Calu3 (cell line): ENCODE results near the gene LCP2. TPM values are rescaled to one million over a fixed set of nuclear protein-coding genes. Genes with fewer than 3 reads are reported as not detected.

ENCODE experiments used
- BruUV-seq: library from RNA; stranded (reverse); fragments of 400-500 nt; replicated peaks from 2 replicates; lab custom pipeline; 2021; lab: Mats Ljungman, UMichigan
- CTCF ChIA-PET: fragments of 300-600 bp; sonication (Branson Sonifier 250); formaldehyde crosslinking; loops from one replicate; lab custom pipeline; 2022; ENCODE audit warnings: antibody characterized with exemption; lab: Charles Lee
- DNase-seq: peaks from one replicate; pipeline ENCODE4 v3.0.0; 2022
- H3K27ac Mint-ChIP-seq: one replicate; pipeline ENCODE4 v1.8.0; 2022; ENCODE audit warnings: mixed read lengths; ENCODE audit not compliant: unreplicated experiment
- H3K27me3 Mint-ChIP-seq: one replicate; pipeline ENCODE4 v1.8.0; 2022; ENCODE audit warnings: mixed read lengths; ENCODE audit not compliant: unreplicated experiment
- H3K36me3 Mint-ChIP-seq: one replicate; pipeline ENCODE4 v1.8.0; 2022; ENCODE audit warnings: mild to moderate bottlenecking, moderate library complexity, mixed read lengths; ENCODE audit not compliant: insufficient read depth, unreplicated experiment
- H3K4me1 Mint-ChIP-seq: one replicate; pipeline ENCODE4 v1.8.0; 2022; ENCODE audit warnings: mild to moderate bottlenecking, low read depth, mixed read lengths; ENCODE audit not compliant: unreplicated experiment
- H3K4me3 Mint-ChIP-seq: one replicate; pipeline ENCODE4 v1.8.0; 2022; ENCODE audit warnings: mild to moderate bottlenecking, low read depth, moderate library complexity, mixed read lengths; ENCODE audit not compliant: unreplicated experiment
- H3K9me3 Mint-ChIP-seq: one replicate; pipeline ENCODE4 v1.8.0; 2022; ENCODE audit warnings: low read depth, mixed read lengths; ENCODE audit not compliant: unreplicated experiment
- CTCF ChIP-seq: fragments of 200-600 bp; IDR thresholded peaks from one replicate; pipeline ENCODE4 v1.8.0; 2022; ENCODE audit warnings: antibody characterized with exemption; ENCODE audit not compliant: unreplicated experiment
- intact Hi-C: fragments of 100-400 bp; cut with micrococcal nuclease; formaldehyde crosslinking; loops from one replicate; pipeline ENCODE4 v1.10.0; 2022; ENCODE audit not compliant: unreplicated experiment
- total RNA-seq: library from RNA; stranded (reverse); gene quantifications from 2 replicates; pipeline ENCODE4 v1.2.3, GENCODE V29; 2022

Gene LCP2
- total RNA-seq, 1 experiment from 2014 or later, result not detected

- CTCF ChIA-PET, result interaction anchor here (1.2 to 2.5 kb wide), 2 partner anchors 11 to 31 kb away, joined by 5 to 6 read pairs; no protein-coding TSS in a partner anchor
- peaks cover 72% of the 10 kb centered on the region for H3K27me3 Mint-ChIP-seq
- no peaks in the 10 kb centered on the region for H3K9me3 Mint-ChIP-seq
- H3K36me3 Mint-ChIP-seq, result no peaks in the 10 kb centered on the region
- TF ChIP-seq CTCF, result no peak
- no TSS peak for BruUV-seq
- H3K27ac Mint-ChIP-seq, result no peak overlapping the region
- H3K4me3 Mint-ChIP-seq, result no peak overlapping the region
- intact Hi-C loops, result no loop called here
- peaks cover 13% of the 10 kb centered on the region for H3K4me1 Mint-ChIP-seq
- no peak for DNase-seq
These were observed 8.1 kb upstream of the LCP2 start for GRCh38 chr5:170305646-170306025.

GRCh38 chr5:170305016-170305645 lies 7.6 kb upstream of the LCP2 start:
- Mint-ChIP-seq H3K4me1 (peaks cover 13% of the 10 kb centered on the region), H3K27me3 (peaks cover 66% of the 10 kb centered on the region), H3K27ac (no peak overlapping the region), H3K36me3 (no peaks in the 10 kb centered on the region), H3K4me3 (no peak overlapping the region), H3K9me3 (no peaks in the 10 kb centered on the region)
- intact Hi-C loops, result no loop called here
- BruUV-seq, result no TSS peak
- CTCF ChIA-PET, result interaction anchor here (1.2 kb wide), 1 partner anchor 10 kb away, joined by 5 read pairs; no protein-coding TSS in a partner anchor
- no peak for TF ChIP-seq CTCF
- DNase-seq, result no peak

GRCh38 chr5:170303549-170303948 lies 6.0 kb upstream of the LCP2 start:
- Mint-ChIP-seq H3K27me3 (peaks cover 69% of the 10 kb centered on the region), H3K27ac (no peak overlapping the region), H3K4me1 (peaks cover 13% of the 10 kb centered on the region), H3K4me3 (no peak overlapping the region), H3K36me3 (no peaks in the 10 kb centered on the region), H3K9me3 (no peaks in the 10 kb centered on the region)
- CTCF ChIA-PET, result no interaction called here
- intact Hi-C loops, result no loop called here
- no peak for DNase-seq
- no peak for TF ChIP-seq CTCF
- BruUV-seq, result no TSS peak

- intact Hi-C loops, result no loop called here
- Mint-ChIP-seq H3K27me3 (peaks cover 76% of the 10 kb centered on the region), H3K4me3 (no peak overlapping the region), H3K4me1 (peaks cover 13% of the 10 kb centered on the region), H3K36me3 (no peaks in the 10 kb centered on the region), H3K27ac (no peak overlapping the region), H3K9me3 (no peaks in the 10 kb centered on the region)
- CTCF ChIA-PET, result no interaction called here
- no peak for DNase-seq
- BruUV-seq, result no TSS peak
- TF ChIP-seq CTCF, result no peak
These were observed 5.3 kb upstream of the LCP2 start for GRCh38 chr5:170302653-170303501.
